HG02943 (cell line): ENCODE results near the gene TTC21A.

ENCODE experiments used
- ATAC-seq: cut with Tn5 transposase; IDR thresholded peaks from one replicate; pipeline ENCODE4 v1.9.1; 2021; ENCODE audit warnings: mild to moderate bottlenecking, low read depth, moderate library complexity; ENCODE audit not compliant: unreplicated experiment

TTC21A gene

GRCh38 chr3:39176025-39176714, 68.7 kb downstream of the TTC21A start:
- ATAC-seq = no peak

- no peak for ATAC-seq
These were observed 70.3 kb downstream of the TTC21A start for GRCh38 chr3:39177708-39178332.

- no peak for ATAC-seq
These were observed 71.1 kb downstream of the TTC21A start for GRCh38 chr3:39178553-39178952.

- no peak for ATAC-seq
These were observed 72.7 kb downstream of the TTC21A start for GRCh38 chr3:39180183-39180545.

GRCh38 chr3:39180546-39181346, 73.3 kb downstream of the TTC21A start:
- ATAC-seq = peak; percentile 89

GRCh38 chr3:39181408-39182335, 74.2 kb downstream of the TTC21A start:
- ATAC-seq = no peak

GRCh38 chr3:39183211-39184080, 76.0 kb downstream of the TTC21A start:
- ATAC-seq = no peak

- ATAC-seq = no peak
These were observed 76.8 kb downstream of the TTC21A start for GRCh38 chr3:39184081-39184967.

- no peak for ATAC-seq
These were observed 77.4 kb downstream of the TTC21A start for GRCh38 chr3:39184968-39185285.

GRCh38 chr3:39185326-39185958, 78.0 kb downstream of the TTC21A start:
- no peak for ATAC-seq

- no peak for ATAC-seq
These were observed 78.6 kb downstream of the TTC21A start for GRCh38 chr3:39185959-39186691.

- no peak for ATAC-seq
These were observed 79.2 kb downstream of the TTC21A start for GRCh38 chr3:39186692-39187151.

- ATAC-seq = no peak
These were observed 80.1 kb downstream of the TTC21A start for GRCh38 chr3:39187372-39188155.
